Right cardiac atrium (tissue), 5 donors: ENCODE measurements around the gene WRNIP1. TPM values are rescaled to one million over a fixed set of nuclear protein-coding genes. Genes with fewer than 3 reads are reported as not detected.

Experiments used
- ATAC-seq, 2 donors: fragments of 200-7000 bp; cut with Tn5 transposase; one replicate each; pipeline versions ENCODE4 v1.8.0 to v1.9.1; 2020; ENCODE audit warnings: moderate library complexity in 2 of 2, mild to moderate bottlenecking in 1 of 2
- DNase-seq, 3 donors: peaks; one replicate each; pipeline ENCODE4 v3.0.0-alpha.2; 2020
- H3K27ac ChIP-seq: one replicate; pipeline ENCODE4 v1.5.1; 2013; ENCODE audit warnings: mild to moderate bottlenecking, low read length, control low read depth, moderate library complexity
- H3K27me3 ChIP-seq: one replicate; pipeline ENCODE4 v1.6.1; 2013; ENCODE audit not compliant: control insufficient read depth, insufficient read depth
- H3K4me1 ChIP-seq: one replicate; pipeline ENCODE4 v1.6.1; 2013; ENCODE audit warnings: low read length; ENCODE audit not compliant: control insufficient read depth, insufficient read depth
- H3K4me3 ChIP-seq: one replicate; pipeline ENCODE4 v1.5.1; 2013; ENCODE audit warnings: low read length, control low read depth
- H3K9me3 ChIP-seq: one replicate; pipeline ENCODE4 v1.6.1; 2013; ENCODE audit warnings: low read length; ENCODE audit not compliant: control insufficient read depth
- WGBS: extraction: QIAGEN DNeasy Blood & Tissue Kit; methylation state at CpG from one replicate; pipeline ENCODE4 v1.1.7; 2013; 5-methylcytosine and 5-hydroxymethylcytosine counted together
- intact Hi-C, 4 donors: fragments of 100-400 bp; cut with DNase I; formaldehyde crosslinking; loops; one replicate each; pipeline versions ENCODE4 v1.11.0 to v1.14.0; 2022 to 2023
- polyA plus RNA-seq: library from polyadenylated mRNA; stranded (reverse); fragments of 200-250 nt; gene quantifications from one replicate; pipeline ENCODE4 v1.2.3, GENCODE V29; 2013
- total RNA-seq, 4 donors: library from RNA; stranded (reverse); fragmentation: NEBNext Ultra II Directional; extraction: Animal tissue kit (Norgen Biotek cat#: 25700); gene quantifications; one replicate each; pipeline ENCODE4 v1.2.1, GENCODE V29; 2021
- donor health status: healthy with polysubstance abuse.
- donor health status: DM: no; HTN: yes; CAD: no.
- donor health status: DM: no; HTN: no; CAD: no.
- donor health status: DM: no; HTN: yes; CAD: no; lungs with severe emphysema.
- donor health status: DM: yes; HTN: yes; CAD: no.

The WRNIP1 gene
- total and polyA plus RNA-seq, 5 donors = 34.7 to 49.3 (median 44.1) TPM

GRCh38 chr6:2809015-2809414 lies 43.8 kb downstream of the WRNIP1 start:
- Histone ChIP-seq H3K9me3 (no peaks in the 10 kb centered on the region), H3K4me3 (no peak overlapping the region), H3K4me1 (peaks cover 5% of the 10 kb centered on the region), H3K27ac (no peak overlapping the region), H3K27me3 (no peaks in the 10 kb centered on the region)
- no peak for DNase-seq
- no peak for ATAC-seq
- WGBS = 50% methylated on average over 2 of the region's 2 CpGs
- intact Hi-C loops = no loop called here

GRCh38 chr6:2810092-2810671 lies 45.0 kb downstream of the WRNIP1 start:
- Histone ChIP-seq H3K4me3 (no peak overlapping the region), H3K4me1 (peaks cover 5% of the 10 kb centered on the region), H3K27me3 (no peaks in the 10 kb centered on the region), H3K9me3 (no peaks in the 10 kb centered on the region), H3K27ac (no peak overlapping the region)
- DNase-seq (no peak), ATAC-seq (no peak)
- intact Hi-C loops = no loop called here
- WGBS = 88% methylated on average over 9 of the region's 9 CpGs

GRCh38 chr6:2812695-2813094 lies 47.5 kb downstream of the WRNIP1 start:
- ATAC-seq = no peak
- WGBS = over 99% methylated on average over 3 of the region's 3 CpGs
- Histone ChIP-seq H3K27me3 (no peaks in the 10 kb centered on the region), H3K9me3 (no peaks in the 10 kb centered on the region), H3K27ac (no peak overlapping the region), H3K4me3 (no peak overlapping the region), H3K4me1 (peaks cover 4% of the 10 kb centered on the region)
- DNase-seq = no peak
- intact Hi-C loops = no loop called here

- H3K27me3 ChIP-seq = no peaks in the 10 kb centered on the region
- intact Hi-C loops = no loop called here
- DNase-seq (no peak), ATAC-seq (no peak)
- no peak overlapping the region for H3K27ac ChIP-seq
- no peaks in the 10 kb centered on the region for H3K9me3 ChIP-seq
- H3K4me1 ChIP-seq = peaks cover 9% of the 10 kb centered on the region
- H3K4me3 ChIP-seq = no peak overlapping the region
Observed at GRCh38 chr6:2816158-2816557, 51.0 kb downstream of the WRNIP1 start.

GRCh38 chr6:2817903-2818443 lies 52.8 kb downstream of the WRNIP1 start:
- H3K4me3 ChIP-seq = peak overlapping the region; percentile 34
- peaks cover 9% of the 10 kb centered on the region for H3K4me1 ChIP-seq
- no peaks in the 10 kb centered on the region for H3K27me3 ChIP-seq
- intact Hi-C loops = no loop called here
- WGBS = 12% methylated on average over 4 of the region's 4 CpGs
- peak overlapping the region; percentile 13 for H3K27ac ChIP-seq
- no peak for DNase-seq
- peak; percentile 87 to 92 for ATAC-seq
- H3K9me3 ChIP-seq = no peaks in the 10 kb centered on the region

GRCh38 chr6:2818593-2818992 lies 53.4 kb downstream of the WRNIP1 start:
- H3K4me3 ChIP-seq = peak overlapping the region; percentile 34
- 15% methylated on average over 3 of the region's 3 CpGs for WGBS

GRCh38 chr6:2819115-2819514 lies 53.9 kb downstream of the WRNIP1 start:
- Histone ChIP-seq H3K9me3 (no peaks in the 10 kb centered on the region), H3K27ac (peak overlapping the region; percentile 48), H3K27me3 (no peaks in the 10 kb centered on the region), H3K4me3 (no peak overlapping the region), H3K4me1 (peaks cover 9% of the 10 kb centered on the region)
- DNase-seq (no peak), ATAC-seq (peak; percentile 12 to 44)
- 60% methylated on average over 5 of the region's 5 CpGs for WGBS
- intact Hi-C loops = no loop called here

More at GRCh38 chr6:2818593-2818992, 53.4 kb downstream of the WRNIP1 start:
- intact Hi-C loops = no loop called here
- DNase-seq (no peak), ATAC-seq (peak; percentile 67 to 71)
- Histone ChIP-seq H3K4me1 (peaks cover 9% of the 10 kb centered on the region), H3K27ac (no peak overlapping the region), H3K27me3 (no peaks in the 10 kb centered on the region), H3K9me3 (no peaks in the 10 kb centered on the region)

- Histone ChIP-seq H3K27ac (no peak overlapping the region), H3K27me3 (no peaks in the 10 kb centered on the region), H3K4me3 (no peak overlapping the region), H3K4me1 (peaks cover 9% of the 10 kb centered on the region), H3K9me3 (no peaks in the 10 kb centered on the region)
- DNase-seq (no peak), ATAC-seq (peak in 1 of 2 donors; percentile 23)
- WGBS = 39% methylated on average over 7 of the region's 7 CpGs
- intact Hi-C loops = no loop called here
Observed at GRCh38 chr6:2819978-2820377, 54.8 kb downstream of the WRNIP1 start.

- ATAC-seq (peak in 1 of 2 donors; percentile 61), DNase-seq (no peak)
- no peaks in the 10 kb centered on the region for H3K9me3 ChIP-seq
- H3K4me3 ChIP-seq = no peak overlapping the region
- peaks cover 9% of the 10 kb centered on the region for H3K4me1 ChIP-seq
- H3K27ac ChIP-seq = no peak overlapping the region
- intact Hi-C loops = no loop called here
- H3K27me3 ChIP-seq = no peaks in the 10 kb centered on the region
- WGBS = 55% methylated on average over 2 of the region's 2 CpGs
Observed at GRCh38 chr6:2820415-2820814, 55.2 kb downstream of the WRNIP1 start.

GRCh38 chr6:2821554-2821953 lies 56.4 kb downstream of the WRNIP1 start:
- no peaks in the 10 kb centered on the region for H3K27me3 ChIP-seq
- H3K27ac ChIP-seq = no peak overlapping the region
- no peak overlapping the region for H3K4me3 ChIP-seq
- 96% methylated on average over 3 of the region's 3 CpGs for WGBS
- ATAC-seq (no peak), DNase-seq (no peak)
- peaks cover 9% of the 10 kb centered on the region for H3K4me1 ChIP-seq
- intact Hi-C loops = no loop called here
- no peaks in the 10 kb centered on the region for H3K9me3 ChIP-seq

- peaks cover 9% of the 10 kb centered on the region for H3K4me1 ChIP-seq
- WGBS = 93% methylated on average over 7 of the region's 7 CpGs
- ATAC-seq (no peak), DNase-seq (no peak)
- no peaks in the 10 kb centered on the region for H3K9me3 ChIP-seq
- no peak overlapping the region for H3K27ac ChIP-seq
- H3K4me3 ChIP-seq = no peak overlapping the region
- H3K27me3 ChIP-seq = no peaks in the 10 kb centered on the region
- intact Hi-C loops = no loop called here
Observed at GRCh38 chr6:2823104-2823850, 58.1 kb downstream of the WRNIP1 start.
